Astrocyte of the cerebellum (primary cell): Measurements from ENCODE around the gene KLC1.

Source experiments
- DNase-seq: peaks from one replicate; pipeline ENCODE4 v3.0.0-alpha.2; 2011; ENCODE audit warnings: low read depth
- H3K4me3 ChIP-seq: 2 replicates; pipeline ENCODE4 v1.5.1; 2011; ENCODE audit warnings: mild to moderate bottlenecking, low read depth, low read length, moderate library complexity
- in situ Hi-C: cut with HindIII; loops from 2 replicates; pipeline ENCODE4 v1.10.0; 2017; ENCODE audit warnings: low sequenced_read_pairs
- TF ChIP-seq, protein P1 (sequence below): IDR thresholded peaks from 2 replicates; pipeline ENCODE4 v1.5.1; 2012; ENCODE audit warnings: low read length, low read depth, moderate library complexity, mild to moderate bottlenecking; ENCODE audit errors: missing control alignments

KLC1 gene

DNA sequence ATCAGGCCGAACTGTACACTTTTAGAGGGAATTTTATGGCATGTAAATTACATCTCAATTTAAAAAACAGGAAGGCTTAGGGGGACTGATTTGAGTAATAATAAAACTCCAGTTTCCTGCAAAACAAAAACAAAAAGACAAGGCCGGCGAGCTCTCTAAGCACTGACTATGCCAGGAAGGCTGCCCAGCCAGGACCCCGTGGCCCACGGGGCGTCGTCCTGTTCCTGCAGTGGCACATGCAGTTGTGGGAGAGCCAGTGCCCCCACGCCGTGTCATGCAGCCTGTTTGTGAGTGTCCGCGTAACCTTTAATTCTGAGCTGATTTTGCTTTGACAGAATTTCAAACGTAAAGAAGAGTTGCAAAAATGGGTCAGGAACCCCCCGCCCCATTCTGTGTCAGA is 75.7 kb downstream of the KLC1 start:
- no peak for DNase-seq
- TF ChIP-seq, protein P1, sequence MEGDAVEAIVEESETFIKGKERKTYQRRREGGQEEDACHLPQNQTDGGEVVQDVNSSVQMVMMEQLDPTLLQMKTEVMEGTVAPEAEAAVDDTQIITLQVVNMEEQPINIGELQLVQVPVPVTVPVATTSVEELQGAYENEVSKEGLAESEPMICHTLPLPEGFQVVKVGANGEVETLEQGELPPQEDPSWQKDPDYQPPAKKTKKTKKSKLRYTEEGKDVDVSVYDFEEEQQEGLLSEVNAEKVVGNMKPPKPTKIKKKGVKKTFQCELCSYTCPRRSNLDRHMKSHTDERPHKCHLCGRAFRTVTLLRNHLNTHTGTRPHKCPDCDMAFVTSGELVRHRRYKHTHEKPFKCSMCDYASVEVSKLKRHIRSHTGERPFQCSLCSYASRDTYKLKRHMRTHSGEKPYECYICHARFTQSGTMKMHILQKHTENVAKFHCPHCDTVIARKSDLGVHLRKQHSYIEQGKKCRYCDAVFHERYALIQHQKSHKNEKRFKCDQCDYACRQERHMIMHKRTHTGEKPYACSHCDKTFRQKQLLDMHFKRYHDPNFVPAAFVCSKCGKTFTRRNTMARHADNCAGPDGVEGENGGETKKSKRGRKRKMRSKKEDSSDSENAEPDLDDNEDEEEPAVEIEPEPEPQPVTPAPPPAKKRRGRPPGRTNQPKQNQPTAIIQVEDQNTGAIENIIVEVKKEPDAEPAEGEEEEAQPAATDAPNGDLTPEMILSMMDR: no peak
- no peak overlapping the region for H3K4me3 ChIP-seq
- in situ Hi-C loops: no loop called here

DNA sequence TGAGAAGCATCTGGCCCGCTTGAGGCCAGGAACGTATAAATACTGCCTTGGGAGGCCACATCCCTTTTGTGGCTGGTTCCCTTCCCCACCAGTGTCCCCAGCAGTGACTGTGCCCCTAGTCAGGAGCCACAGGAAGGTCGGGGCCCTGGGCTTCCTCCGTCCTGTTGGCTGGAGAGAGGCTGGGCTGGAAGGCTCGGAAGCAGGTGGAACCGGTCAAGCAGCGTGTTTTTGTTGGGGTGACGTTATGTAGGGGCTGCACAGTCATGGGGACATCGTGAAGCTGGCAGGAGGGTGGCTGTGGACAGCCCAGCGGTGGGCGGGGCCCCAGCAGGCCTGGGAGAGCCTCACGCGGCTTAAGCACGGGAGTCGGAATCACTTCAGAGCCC is 76.1 kb downstream of the KLC1 start:
- in situ Hi-C loops: no loop called here
- no peak for DNase-seq
- TF ChIP-seq, protein P1: no peak
- H3K4me3 ChIP-seq: no peak overlapping the region

DNA sequence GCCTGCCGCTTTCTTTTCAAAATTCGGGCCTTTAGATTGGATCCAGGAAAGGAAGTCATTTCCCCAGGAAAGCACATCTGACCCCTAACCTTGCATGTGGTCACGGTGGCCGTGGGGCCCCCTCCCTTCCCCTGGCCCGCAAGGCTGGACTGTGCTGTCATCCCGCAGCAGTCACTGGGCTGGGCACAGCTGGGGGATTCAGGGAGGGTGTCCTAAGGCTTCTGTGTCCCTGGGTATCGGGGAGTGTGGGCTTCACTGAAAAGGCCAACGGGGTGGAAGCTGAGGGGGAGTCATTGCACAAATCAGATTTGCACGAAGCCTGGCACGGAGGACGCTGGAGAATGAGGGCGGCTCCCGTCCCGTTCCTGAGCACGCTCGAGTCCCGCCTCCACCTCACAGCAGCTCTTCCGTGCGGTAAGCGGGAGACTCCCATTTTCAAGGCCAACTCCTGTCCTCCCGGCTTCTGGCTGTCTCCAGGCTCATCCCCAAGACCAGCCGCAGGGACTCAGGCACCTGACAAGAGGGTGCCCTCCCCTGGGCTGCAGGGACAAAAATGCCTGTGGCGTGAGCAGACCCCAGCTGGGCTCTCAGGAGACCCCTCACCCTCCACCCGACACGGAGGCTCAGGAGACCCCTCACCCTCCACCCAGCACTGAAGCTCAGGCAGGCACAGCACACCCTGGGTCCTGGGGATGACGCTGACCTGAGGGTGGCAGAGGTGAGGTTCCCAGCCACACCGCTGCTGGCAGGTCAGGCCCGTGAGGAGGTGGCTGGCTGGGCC is 76.7 kb downstream of the KLC1 start:
- TF ChIP-seq, protein P1: no peak
- DNase-seq: no peak
- in situ Hi-C loops: no loop called here
- H3K4me3 ChIP-seq: no peak overlapping the region

DNA sequence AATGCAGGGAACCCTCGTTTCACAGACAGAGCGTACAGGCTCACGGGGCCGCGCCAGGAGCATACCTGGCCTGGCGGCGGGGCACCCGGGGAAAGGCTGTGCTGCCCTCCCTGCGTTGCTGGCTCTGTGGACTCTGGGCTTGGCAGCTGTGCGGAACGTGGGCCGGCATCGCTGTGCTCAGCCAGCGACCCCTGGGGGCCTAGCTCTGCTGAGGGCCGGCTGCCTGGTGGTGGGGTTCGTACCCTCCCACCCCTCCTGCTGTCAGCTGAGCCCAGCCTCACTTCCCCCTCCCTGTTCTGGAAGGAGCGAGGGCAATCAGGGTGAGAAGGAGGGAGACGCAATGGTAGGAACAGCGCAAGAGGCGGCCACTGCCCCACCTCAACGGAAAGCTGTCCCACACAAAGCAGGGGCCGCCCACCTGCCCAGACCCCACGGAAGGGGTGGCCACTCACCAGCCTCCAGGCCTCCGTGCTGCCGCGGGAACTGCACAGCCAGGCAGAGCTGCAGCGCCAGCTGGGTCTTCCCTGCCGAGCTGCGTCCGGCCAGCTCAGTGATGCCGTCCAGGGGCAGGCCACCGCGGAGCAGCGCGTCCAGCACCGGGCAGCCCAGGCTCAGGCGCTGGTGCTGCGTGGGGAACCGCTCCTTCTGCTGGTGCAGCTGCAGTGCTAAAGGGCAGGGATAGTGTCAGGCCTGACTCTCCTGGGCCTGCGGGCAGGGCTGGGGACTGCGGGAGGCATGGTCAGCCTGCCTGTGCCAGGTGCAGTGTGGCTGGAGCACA is 77.7 kb downstream of the KLC1 start:
- no peak for DNase-seq
- no peak overlapping the region for H3K4me3 ChIP-seq
- in situ Hi-C loops: no loop called here
- TF ChIP-seq, protein P1: no peak

DNA sequence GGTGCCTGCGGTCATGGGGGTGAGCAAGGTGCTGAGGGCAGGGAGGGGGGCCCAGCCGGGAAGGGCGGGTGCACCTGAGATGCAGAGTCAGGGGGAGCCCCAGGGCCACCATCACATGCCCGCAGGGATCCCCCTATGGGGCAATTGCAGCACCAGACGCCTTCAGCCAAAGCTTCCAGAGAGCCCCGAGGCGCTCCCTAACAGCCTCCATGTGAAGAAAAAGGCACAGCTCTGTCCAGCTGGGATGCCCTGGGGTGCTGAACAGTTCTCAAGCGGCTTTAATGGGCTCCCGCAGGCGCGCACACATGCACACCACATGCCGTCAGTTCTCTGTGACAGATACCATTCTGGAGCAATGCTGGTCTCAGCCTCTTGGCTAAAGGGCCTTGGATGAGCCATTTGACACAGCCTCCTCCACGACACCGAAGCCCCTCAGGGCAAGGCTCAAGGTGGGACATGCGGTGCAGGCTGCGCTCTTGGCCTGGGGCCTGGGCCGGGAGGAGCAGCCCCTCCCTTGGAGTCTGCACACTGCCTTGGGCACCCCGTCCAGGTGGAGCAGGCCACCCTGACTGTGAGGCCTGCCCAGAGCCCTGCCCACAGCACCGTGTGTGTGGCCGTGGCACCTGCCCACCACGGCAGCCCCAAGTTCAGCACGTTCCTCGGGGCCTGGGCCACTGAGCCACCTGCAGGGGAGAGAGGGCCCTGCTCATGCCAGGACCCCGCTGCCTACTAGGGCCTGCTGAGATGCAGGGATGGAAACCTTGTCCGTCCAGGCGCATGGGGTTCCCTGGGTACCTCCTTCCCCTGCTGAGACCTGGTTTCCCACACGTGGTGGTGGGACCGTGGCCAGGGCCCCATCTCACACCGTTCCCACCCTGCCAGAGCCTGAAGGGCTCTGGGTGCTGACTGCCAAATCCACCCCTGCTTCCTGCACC is 78.6 kb downstream of the KLC1 start:
- TF ChIP-seq, protein P1: no peak
- in situ Hi-C loops: no loop called here
- H3K4me3 ChIP-seq: no peak overlapping the region
- no peak for DNase-seq

DNA sequence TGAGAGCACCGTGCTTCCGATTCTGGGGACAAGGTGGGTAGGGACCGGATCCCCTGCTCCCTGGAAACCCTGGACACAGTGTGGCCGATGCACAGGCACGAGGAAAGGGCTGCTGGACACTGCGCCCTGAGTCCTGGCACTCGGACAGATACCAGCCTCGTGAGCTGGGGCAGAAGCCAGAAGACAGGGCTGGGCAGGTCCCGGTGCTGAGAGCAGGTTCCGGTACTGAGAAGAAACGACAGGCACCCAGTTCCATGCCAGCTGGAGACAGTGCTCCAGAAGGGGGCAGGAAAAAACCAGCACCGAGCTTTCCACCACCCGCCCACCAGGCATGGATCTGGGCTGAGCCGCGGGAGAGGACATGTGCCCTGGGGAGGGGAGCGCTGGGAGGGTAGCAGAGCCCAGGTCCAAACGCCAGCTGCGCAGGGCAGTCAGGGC is 79.8 kb downstream of the KLC1 start:
- in situ Hi-C loops: no loop called here
- TF ChIP-seq, protein P1: no peak

More for the DNA sequence above, 79.8 kb downstream of the KLC1 start:
- no peak overlapping the region for H3K4me3 ChIP-seq
- DNase-seq: no peak
